AG10803 (cell line): ENCODE data around the gene PRR5.
"Not testable (repeated sequence)": the region's sequence is repeated elsewhere in the genome, so short reads cannot be mapped to it uniquely, and the experiment has no call there.

Source experiments
- DNase-seq: peaks from one replicate; pipeline ENCODE4 v3.0.0; 2010; ENCODE audit warnings: low read depth
- H3K4me3 ChIP-seq: 2 replicates; pipeline ENCODE4 v1.5.1; 2011; ENCODE audit warnings: mild to moderate bottlenecking, low read length, control low read depth
- CTCF ChIP-seq: conservative IDR thresholded peaks from 2 replicates; pipeline ENCODE4 v1.5.1; 2011; ENCODE audit warnings: mild to moderate bottlenecking, low read length, control low read depth, inconsistent platforms

Gene PRR5

GRCh38 chr22:44701824-44702478 lies at the start of gene PRR5:
Gene PRR5 (plus strand): TSS chr22:44702204. CDS start chr22:44702475, 271 bp downstream.
- no peak for TF ChIP-seq CTCF
- peak; percentile 93 for DNase-seq
- peak within 1 kb of the TSS; percentile 55 for H3K4me3 ChIP-seq

GRCh38 chr22:44652866-44653265 lies 49.1 kb upstream of the PRR5 start:
- H3K4me3 ChIP-seq, DNase-seq: not testable (repeated sequence)

- no peak overlapping the region for H3K4me3 ChIP-seq
- no peak for TF ChIP-seq CTCF
- DNase-seq, result peak; percentile 94
These were observed 43.6 kb upstream of the PRR5 start for GRCh38 chr22:44658311-44658953.

GRCh38 chr22:44659140-44659539 lies 42.9 kb upstream of the PRR5 start:
- DNase-seq, result peak; percentile 71
- H3K4me3 ChIP-seq, result no peak overlapping the region
- no peak for TF ChIP-seq CTCF

- no peak for DNase-seq
- no peak for TF ChIP-seq CTCF
- no peak overlapping the region for H3K4me3 ChIP-seq
These were observed 41.8 kb upstream of the PRR5 start for GRCh38 chr22:44660051-44660830.

- no peak for TF ChIP-seq CTCF
- no peak for DNase-seq
- no peak overlapping the region for H3K4me3 ChIP-seq
These were observed 40.9 kb upstream of the PRR5 start for GRCh38 chr22:44661070-44661469.

GRCh38 chr22:44661659-44662569 lies 40.1 kb upstream of the PRR5 start:
- DNase-seq, result no peak
- H3K4me3 ChIP-seq, result no peak overlapping the region
- TF ChIP-seq CTCF, result no peak
